GM13976 (cell line): ENCODE results near the gene HOXC6.

Source experiments
- DNase-seq: peaks from one replicate; pipeline ENCODE4 v3.0.0; 2012; ENCODE audit warnings: low spot score
- CTCF ChIP-seq: IDR thresholded peaks from 2 replicates; pipeline ENCODE4 v1.5.1; 2012; ENCODE audit warnings: borderline replicate concordance, mild to moderate bottlenecking; ENCODE audit not compliant: insufficient read depth; ENCODE audit errors: extremely low read depth, missing control alignments, control extremely low read depth
- in situ Hi-C: fragments of 300-500 bp; cut with MboI; formaldehyde crosslinking; loops from one replicate; pipeline ENCODE4 v1.12.0; 2022; ENCODE audit warnings: low sequenced_read_pairs, mixed read lengths, inconsistent platforms; ENCODE audit not compliant: unreplicated experiment

Gene HOXC6

DNA sequence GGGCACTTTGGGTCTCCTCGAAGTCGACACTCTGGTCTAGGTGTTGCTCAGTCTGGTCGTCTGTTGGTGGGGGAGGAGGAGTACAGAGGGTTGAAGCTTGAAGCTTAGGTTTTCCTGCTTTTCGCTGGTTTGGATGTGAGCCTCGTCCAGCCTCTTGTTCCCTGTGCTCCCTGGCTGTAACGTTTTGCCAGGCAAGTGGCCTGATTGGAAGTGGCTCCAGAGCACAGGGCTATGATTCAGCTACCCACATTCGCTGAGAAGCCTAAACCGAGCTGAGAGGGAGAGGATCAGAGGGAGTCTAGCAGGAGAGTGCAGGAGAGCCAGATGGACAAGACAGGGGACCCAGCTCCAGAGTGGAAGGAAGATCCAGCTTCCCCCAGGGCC is 37.2 kb upstream of the HOXC6 start:
- no peak for DNase-seq
- TF ChIP-seq CTCF = no peak
- in situ Hi-C loops = no loop called here

DNA sequence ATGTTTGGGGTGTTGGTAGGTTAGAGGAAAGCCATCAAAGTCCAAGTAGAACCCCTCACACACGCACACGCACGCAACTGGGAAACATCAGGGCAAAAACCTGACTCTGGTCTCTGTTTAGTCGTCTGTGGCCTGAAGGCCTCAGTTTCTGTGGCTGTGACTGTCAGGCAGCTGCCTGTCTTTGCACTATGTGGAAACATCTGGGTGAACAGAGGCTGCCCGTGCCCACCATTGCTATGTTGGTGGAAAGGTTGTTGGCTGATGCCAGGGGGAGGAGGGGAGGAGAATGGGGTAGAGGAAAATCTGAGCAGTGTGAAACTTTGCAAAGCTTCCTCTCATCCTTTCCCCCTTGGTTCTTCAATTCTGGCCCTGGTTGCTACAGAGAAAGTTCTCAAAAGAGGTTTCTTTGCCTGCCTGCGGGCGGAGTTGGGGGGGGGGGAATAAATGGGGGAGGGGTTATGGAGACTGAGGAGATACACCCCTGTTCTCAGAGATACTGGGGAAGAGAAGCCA is 35.8 kb upstream of the HOXC6 start:
- DNase-seq = no peak
- in situ Hi-C loops = no loop called here
- no peak for TF ChIP-seq CTCF

DNA sequence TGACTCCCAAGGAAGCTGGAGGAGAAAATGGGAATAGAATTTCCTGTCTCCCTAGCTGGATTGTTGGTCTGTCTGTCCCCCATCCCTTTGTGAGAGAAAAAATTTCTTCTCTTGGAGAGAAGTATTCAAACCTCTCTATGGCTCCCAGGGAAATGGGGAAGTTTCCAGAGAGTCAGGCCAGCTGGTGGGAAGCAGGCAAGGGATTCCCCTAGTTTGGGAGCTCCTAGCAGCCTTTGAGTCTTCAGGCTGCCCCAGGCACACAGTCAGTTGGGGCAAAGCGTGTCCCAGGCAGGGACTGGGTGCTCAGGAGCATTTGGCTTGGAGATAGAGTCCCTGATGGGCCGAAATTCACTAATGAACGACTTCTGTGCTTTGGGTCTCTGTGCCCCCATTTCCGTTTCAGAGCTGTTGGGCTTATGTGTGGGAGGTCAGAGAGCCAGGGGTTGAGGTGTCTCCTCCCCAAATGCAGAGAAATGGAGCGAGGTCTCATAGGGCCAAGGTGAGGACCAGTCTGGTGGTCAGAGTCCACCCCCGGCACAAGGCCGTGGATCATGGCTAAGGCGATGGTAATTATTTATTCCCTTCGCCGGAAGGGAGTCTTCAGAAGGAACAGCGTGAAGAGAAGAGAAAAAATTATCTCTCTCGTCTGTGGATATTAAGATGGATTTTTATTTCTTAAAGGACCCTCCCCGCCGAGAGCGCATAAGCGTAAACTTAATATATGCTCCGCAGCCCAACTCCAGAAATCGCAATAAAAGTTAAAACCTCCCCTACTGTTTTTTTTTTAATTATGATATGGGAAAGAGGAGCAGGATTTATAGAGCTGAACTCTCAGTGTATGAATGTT is 34.9 kb upstream of the HOXC6 start:
- DNase-seq = no peak
- in situ Hi-C loops = no loop called here
- no peak for TF ChIP-seq CTCF

DNA sequence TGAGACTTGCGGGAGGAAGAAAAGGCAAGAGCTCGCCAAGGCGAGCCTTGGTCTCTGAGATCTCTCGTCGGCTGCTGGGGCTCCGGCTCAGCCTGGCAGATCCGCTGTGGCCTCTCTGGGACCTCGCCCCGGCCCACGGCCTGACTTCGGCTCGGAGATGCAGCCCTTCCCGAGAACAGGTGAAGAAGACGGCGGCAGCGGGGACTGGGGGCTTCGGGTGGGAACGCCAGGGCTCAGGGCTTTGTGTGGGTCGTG is 34.3 kb upstream of the HOXC6 start:
- in situ Hi-C loops = no loop called here
- DNase-seq = no peak
- TF ChIP-seq CTCF = no peak

DNA sequence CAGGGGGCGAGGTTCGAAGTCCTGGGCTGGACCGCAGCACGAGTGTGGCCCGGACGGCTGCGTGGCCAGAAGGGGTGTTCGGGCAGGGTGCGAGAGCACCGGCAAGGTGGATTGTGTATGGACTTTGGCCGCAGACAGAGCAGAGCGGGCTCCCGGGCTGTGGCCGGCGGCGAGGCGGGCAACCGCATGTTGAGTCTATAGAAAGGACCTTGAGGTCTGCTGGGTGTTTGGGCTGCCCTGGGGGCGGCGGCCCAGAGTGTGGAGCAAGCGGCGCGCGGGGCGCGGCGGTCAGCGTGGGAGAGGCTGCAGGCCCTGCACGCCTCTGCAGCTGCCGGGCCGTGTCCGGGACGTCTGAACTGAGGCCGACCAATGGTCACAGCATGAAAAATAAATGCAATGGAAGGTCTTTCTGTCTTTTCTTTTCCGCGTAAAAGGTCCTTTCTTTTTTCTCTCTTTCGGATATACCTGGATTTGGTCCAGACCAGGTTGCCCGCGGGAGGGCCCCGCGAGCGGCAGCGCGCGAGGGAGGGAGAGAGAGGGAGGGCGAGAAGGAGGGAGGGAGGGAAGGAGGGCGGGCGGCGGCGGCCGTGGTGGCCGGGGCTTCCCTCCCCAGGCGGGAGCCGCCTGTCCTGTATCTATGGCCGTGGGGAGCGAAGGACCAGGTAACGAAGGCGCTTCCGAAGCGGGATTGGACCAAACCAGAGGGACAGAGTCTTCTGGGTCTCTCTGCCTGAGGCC is 33.8 kb upstream of the HOXC6 start:
- in situ Hi-C loops = no loop called here
- no peak for DNase-seq
- TF ChIP-seq CTCF = no peak

DNA sequence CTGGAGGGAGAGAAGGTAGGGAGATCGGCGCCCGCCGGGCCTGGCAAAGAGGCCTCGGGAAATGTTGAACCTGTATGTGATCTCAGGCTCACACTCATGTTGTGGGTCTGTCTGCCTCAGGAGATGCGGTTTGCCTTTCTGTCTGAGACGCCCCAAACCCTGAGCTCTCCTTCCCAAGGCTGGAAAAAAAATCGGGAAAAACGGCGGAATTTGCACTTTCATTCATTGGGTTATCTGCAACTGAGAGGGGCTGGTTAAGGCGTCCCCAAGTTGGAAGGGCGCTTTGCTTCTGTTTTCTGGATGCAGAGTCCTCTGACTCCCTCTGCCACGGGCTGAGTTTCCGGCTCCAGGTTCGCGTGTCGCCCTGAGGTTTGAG is 33.2 kb upstream of the HOXC6 start:
- DNase-seq = no peak
- in situ Hi-C loops = no loop called here
- no peak for TF ChIP-seq CTCF
